HG03521 (cell line): Measurements from ENCODE around the gene PTPRD.
"Not testable (repeated sequence)": the region's sequence is repeated elsewhere in the genome, so short reads cannot be mapped to it uniquely, and the experiment has no call there.

ENCODE experiments used
- ATAC-seq: cut with Tn5 transposase; IDR thresholded peaks from one replicate; pipeline ENCODE4 v1.9.1; 2021; ENCODE audit warnings: mild to moderate bottlenecking, moderate library complexity; ENCODE audit not compliant: unreplicated experiment

Gene PTPRD

DNA sequence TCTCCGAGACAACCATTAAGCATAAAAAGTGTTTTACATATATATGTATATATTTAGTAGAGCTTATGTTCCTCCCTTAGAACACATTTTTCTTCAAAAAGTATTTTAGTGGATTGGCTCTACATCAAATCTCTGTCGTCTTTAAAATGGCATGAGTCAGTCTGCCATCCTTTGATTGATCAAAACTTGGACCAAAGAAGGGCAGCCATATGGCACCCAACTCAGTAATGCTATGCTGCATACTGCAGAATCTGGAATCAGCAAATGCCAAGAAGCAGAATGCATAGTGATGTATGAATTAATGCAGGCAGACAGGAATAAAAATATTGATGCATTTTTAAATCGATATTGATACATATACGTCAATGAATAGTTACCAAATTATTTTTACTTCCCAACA lies 1074.4 kb downstream of the PTPRD start:
- no peak for ATAC-seq

DNA sequence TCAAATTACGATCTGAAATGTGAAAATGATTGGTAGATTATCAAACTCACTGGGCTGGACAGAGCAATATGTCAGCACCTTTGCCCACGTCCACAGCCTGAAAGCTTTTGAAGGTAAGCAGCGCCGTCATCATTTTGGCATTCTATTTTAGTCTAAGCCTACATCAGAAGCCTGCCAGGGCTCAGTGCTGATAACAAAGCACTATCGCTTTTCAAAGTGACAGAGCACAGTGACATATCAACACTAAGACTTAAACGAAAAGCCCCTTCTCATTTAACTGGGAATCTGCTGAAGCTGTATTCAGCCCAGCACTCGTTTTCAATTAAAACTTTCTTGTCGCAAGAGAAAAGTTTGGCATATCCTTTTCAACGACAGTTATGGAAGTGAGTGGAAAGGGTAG lies 1076.3 kb downstream of the PTPRD start:
- ATAC-seq: no peak

DNA sequence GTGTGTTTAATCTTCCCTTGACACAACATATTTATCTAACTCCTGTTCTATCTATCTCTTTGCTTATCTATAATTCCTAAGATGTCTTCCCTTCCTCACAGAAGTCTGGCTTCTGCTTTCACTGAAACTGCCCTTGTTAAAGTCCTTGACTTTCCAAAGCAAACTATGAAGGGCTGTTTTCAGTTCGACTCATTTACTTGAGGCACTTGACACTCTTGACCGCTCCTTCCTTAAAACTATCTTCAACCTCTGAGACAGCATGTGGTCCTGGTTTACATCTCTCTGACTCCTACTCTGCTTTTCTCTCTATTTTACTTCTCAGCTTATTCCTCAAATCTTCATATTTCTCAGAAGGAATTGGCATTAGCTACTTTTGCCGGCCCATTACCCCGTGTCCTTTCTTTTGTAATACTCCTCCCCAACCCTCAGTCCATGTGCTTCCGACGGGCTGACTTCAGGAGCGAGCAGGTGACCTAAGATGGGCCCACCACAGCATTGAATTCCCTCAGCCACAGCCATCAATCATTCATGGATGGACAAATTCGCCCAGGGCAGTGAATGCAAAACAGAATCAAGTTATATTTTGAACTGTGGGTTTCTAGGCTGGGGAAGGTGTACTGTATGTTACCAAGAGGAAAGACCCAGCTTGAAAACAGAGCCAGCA lies 1089.2 kb downstream of the PTPRD start:
- ATAC-seq: no peak

DNA sequence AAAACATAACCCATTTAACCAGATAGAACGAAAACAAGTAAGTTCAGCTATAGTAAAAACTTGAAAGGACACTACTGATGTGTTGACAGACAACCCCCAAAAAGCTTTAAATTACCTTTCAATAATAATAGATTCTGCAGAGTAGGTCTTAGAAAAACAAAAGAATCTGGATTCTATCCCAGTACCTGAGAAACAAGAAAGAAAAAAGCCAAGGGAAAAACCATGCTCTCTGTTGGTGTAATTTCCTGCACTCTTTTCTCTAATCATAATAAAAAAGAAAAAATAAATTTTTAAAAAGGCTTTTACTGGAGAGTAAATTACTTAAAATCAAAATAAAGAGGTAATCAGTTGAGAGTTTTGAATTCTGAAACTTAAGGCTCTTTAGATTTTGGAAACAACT lies 1090.4 kb downstream of the PTPRD start:
- ATAC-seq: no peak

DNA sequence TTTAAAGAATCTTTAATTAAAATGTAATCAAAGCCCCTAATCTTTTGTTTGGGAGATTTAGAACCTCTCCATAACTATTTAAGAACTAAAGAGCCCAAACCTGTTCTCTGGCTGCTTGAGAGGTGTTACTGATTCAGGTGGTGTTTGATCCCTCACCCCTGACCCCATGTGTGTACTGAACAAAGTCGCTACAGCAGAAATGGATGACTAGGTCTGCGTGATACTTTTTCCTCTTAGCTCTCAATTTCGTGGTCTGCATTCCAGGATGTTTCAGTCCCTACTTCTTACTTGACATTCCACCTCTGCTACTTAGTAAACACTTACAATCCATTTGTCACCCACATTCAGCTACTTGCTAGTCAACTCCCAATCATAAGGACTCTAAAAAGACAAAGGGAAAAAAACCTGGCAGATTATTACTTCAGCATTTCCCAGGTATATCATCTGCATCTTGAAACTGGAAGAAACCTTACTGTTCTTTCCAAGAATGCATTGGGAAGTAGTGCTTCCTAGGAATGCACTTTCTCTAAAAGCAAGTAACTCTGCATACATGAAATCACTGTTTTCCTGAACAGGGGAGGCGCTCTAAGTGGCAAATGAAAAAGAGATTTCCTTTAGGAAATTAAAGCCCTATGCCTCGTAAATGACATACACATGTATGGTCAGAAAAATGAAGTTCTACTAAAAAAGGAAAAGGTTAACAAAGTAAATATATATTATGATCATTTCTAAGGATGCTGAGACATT lies 1091.6 kb downstream of the PTPRD start:
- ATAC-seq: no peak

DNA sequence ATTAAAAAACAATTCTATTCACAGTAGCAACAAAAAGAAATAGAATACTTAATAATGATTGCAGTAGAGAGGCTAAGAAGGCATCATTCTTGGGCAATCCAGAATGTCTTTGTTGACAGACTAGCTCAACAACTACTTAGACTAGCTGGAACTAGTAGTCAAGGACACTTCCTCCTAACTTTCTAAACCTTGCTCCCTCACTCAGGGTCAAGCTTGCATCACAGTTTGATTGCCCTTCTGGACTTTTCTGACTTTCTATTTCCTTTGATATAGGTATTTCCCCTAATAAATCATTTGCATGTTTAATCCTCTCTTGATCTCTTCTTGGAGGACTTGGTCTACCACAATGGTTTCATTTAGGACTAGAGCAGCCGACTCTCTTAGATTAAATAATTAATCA lies 1107.9 kb downstream of the PTPRD start:
- ATAC-seq: no peak

DNA sequence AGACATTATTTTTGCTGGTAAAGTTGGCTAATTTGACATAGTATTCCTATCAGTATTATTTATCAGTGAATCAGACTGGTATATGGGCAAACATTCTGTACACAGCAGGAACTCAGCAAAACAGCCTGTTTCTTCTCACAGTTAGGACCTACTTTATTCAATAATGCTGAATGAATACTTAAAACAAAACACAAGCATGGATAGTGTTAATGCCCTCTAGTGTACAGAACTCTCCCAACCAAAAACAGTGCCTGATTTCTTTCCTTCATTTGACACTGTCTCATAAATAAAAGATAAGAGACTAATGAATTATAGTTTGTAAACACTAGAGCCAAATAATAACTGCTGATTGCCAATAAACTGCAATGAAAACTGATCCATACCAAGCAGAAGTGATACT lies 1113.3 kb downstream of the PTPRD start:
- ATAC-seq: no peak

DNA sequence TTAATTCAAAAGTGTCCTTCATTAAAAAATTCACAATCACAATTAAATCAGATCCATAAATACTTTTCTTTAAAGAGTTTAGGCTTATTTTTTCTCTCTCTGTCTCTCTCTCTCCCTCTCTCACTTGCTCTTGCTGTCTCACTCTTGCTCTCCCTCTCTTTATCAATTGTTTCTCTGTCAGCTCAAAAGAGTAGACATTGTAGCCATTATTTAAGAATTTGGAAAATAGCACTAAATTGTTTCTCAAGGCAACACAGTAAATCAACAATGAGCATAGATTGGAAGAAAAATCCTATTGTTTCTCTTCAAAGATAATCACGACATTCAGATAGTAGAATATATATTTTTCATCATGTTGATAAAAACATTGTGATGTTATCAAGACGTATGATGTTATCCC lies 1114.0 kb downstream of the PTPRD start:
- no peak for ATAC-seq

DNA sequence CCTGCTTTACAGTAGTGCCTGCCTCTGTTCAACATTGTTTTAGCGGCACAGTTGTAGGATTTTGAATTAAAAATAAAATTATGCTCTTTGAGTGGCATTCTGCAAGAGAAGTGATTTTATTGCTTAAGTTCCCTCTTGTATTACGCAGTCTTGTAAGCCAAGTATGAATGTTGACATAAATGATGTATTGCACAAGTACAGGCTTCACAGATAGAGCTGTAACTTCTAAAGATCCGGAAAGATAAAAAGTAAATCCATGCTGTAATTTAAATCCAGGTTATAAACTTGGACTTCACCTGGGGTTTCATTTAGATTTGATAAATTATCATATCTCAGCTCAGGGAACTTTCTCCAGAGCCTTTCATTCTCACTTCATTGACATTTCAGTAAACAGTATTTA lies 1114.7 kb downstream of the PTPRD start:
- no peak for ATAC-seq

DNA sequence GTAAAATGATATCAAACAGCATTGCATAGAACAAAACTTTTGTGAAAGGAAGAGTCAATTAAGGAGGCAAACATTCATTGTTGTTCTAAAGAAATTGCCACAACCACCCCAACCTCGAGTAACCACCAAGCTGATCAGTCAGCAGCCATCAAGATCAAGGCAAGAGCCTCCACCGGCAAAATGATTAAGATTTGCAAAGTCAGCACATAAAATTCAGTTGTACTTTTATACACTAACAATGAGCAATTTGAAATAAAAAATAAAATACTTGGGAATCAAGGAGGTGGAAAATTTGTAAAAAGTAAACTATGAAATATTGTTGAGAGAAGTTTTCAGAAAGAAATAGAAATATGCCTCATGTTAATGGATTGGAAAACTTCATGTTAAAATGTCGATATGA lies 1118.5 kb downstream of the PTPRD start:
- no peak for ATAC-seq

DNA sequence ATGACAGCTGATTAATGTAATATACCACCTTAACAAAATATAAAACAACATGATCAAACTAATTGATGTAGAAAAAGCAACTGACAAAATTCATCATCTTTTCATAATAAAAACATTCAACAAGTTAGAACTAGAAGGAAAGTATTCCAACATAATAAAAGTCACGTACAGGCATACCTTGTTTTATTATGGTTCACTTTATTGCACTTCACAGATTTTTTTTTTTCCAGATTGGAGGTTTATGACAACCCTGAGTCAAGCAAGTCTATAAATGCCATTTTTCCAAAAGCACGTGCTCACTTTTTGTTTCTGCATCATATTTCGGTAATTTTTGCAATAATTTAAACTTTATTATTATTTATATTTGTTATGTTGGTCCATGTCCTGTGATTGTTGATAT lies 1120.3 kb downstream of the PTPRD start:
- ATAC-seq: no peak

DNA sequence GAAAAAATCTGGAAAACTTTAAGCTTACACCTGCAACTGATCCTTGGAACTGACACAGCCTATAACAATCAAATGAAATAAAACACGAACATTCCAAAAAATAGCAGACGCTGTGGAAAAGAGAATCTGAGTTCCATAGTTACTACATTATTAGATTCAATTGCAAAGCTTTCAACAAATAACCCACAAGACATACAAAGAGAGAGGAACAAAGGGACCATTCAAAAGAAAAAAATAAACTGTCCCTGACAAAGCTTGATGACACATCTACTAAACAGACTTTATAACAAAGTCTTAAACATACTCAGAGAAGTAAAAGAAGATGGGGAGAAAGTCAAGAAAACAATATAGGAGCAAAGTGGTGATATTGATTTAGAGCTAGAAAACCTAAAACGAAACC lies 1123.6 kb downstream of the PTPRD start:
- no peak for ATAC-seq

DNA sequence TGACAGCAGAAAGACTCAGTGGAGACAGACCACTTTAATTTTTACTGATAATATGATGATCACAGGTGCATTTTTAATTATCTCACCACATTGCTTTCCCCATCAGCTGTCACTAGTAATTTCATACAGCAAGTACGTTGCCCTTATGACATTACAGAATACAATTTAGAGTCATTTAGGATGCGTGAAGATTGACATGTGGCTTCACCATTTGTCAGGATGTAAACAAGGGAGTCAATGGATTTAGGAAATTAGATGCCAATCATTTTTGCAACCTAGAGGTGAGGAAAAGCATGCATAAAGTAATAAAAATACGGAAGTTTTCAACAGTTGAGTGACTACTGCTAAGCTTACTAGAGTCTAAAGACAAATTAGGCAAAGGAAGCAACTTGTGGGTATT lies 1129.6 kb downstream of the PTPRD start:
- ATAC-seq: no peak

DNA sequence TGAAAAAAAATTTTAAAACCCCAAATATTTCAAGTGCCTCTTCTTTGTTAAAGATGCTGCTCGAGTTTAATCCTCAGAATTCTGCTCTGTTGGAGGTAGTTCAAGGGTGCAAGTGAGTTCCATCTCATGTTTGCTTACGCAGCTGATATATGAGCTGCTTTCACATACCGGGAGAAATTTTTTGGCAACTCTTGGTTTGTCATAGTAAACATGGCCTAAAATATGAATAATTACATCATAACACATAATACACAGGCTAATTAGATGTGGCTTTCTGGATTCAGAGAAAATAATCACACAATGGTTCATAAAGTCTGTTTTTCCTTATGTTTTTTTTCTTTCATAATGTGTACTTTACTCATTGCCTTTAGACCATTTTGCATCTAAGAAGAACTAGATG lies 1134.1 kb downstream of the PTPRD start:
- ATAC-seq: no peak

DNA sequence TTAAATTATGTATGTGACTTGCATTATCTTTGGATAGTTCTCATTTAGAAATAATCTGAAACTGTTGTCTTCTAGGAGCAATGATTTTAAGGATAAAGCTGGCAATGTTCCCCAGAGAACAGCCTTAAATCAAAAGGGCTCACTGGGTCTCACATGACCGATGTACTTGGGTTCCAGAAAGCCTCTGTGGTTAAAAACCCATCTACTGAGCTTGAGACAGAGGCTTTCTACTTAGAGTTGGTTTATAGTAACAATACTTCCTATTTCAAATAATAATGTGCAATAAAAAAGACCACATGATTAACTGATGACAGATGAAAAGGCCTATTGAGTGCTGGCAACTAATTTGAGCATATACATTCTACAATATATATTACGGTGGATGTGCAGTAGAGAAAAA lies 1143.5 kb downstream of the PTPRD start:
- no peak for ATAC-seq

DNA sequence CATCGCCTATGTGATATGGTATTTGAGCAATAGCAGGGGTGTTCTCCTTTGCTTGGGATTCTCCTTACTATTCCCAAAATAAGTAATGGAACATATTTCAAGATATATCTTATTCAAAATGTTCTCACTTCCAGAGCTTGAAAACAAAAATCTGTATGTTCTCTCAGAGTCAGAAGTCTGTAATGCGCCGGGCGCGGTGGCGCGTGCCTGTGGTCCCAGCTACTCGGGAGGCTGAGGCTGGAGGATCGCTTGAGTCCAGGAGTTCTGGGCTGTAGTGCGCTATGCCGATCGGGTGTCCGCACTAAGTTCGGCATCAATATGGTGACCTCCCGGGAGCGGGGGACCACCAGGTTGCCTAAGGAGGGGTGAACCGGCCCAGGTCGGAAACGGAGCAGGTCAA lies 1170.9 kb downstream of the PTPRD start:
- not testable (repeated sequence) for ATAC-seq

DNA sequence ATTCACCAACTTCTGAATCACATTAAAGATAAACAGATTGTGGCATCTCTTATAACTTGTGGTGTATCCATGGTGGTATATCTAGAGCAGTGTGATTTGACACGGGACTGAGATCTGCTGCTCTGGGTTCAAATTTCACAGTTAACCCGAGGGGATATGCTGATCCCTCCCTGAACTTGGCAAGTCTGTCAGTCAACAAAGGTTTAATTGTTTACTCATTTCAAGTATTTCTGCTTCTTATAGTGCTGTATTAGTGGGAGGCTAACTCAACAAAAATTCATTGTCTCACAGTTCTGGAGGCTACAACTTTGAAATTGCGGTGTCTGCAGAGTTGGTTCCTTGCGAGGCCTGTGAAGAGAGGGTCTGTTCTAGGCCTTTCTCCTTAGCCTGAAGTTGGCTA lies 1175.2 kb downstream of the PTPRD start:
- no peak for ATAC-seq

DNA sequence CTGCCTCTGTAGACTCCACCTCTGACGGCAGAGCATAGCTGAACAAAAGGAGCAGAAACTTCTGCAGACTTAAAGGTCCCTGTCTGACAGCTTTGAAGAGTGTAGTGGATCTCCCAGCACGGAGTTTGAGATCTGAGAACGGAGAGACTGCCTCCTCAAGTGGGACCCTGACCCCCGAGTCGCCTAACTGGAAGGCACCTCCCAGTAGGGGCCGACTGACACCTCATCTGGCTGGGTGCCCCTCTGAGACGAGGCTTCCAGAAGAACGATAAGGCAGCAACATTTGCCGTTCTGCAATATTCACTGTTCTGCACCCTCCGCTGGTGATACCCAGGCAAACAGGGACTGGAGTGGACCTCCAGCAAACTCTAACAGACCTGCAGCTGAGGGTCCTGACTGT lies 1186.3 kb downstream of the PTPRD start:
- not testable (repeated sequence) for ATAC-seq

DNA sequence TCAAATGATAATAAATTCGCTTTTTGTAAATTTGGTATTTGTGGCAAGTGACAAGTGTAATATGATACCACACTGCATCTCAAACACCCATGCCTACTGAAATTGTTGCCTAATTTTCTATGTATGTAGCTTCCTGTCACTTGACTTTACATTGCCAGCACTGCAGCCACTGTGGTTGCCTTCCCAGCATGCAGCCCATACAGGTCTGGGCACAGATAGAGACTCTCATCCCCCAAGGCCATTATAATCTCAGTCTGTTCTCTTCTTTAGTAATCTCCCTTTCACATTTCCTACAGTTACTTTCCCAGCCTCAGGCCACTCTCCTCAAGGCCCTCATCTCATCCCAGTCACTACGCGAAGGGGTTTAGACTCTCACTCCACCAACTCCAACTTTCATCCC lies 1200.6 kb downstream of the PTPRD start:
- ATAC-seq: no peak

DNA sequence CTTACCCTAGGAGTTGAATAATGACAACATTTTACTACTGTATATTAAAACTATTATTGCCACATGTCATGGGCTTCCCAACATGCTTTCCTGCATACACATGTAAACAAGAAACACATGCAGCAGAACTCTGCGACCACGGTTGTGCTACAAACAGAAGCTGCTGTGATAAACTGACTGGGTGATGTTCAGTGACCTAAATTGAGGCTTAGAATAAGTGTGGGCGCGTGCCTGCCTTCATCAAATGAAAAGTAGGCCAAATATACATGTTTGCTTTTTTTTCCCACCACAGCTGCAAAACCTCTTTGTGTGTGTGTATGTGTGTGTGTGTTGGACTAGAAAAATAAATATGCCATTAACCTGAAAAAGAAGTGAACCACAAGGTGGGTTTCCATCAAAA lies 1202.1 kb downstream of the PTPRD start:
- no peak for ATAC-seq

DNA sequence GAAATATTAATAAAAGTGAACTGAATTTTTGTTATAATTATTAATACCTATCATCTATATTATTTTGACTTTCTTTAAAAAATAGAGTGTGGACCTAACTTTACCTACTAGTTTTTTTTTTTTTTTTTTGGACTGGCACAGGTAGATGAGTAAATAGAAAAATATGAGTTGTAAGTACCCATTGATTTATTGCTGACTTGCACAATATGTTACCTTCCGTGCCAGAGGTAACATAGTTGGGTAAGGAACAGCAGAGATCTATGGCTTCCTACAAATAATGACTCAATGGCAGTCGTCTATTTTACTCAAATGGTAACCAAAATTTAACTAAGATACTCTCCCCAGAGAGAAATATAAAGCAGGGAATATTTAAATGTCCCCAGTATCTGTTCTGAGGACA lies 1212.8 kb downstream of the PTPRD start:
- ATAC-seq: no peak

DNA sequence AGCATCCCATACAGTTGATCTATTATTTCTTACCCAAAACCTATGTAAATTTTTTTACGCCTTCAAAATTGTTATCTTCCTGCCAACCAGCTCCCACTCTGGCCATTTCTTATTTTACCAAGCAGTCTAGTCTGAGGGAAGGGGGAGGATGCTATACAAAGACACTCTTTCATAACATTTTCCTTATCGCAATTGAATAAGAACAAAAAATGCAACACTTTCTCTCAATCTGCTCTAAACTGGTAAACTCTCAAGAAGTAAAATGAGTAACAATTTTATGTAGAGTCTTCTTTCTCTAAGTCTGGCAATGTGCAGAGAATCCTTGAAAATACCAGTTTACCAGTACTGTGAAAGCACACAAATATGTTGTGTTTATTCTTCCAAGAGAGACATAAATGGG lies 1216.3 kb downstream of the PTPRD start:
- no peak for ATAC-seq

DNA sequence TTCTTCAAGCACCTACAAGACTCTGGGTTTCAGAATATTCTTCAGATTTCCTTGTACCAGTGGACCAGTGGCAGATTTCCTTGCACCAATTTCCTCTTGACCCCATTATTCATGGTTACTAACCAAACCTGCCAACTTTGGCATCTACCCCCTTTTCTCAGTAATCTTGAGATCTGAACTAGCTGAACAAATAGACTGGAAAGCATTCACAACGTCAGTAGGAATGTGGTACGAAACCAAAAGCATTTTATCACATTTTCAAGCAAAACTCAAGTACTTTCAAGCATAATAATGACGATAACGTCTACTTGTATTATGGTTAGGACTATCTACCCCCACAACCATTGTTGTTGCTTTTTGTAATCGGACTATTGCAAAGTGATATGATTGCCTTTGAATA lies 1217.3 kb downstream of the PTPRD start:
- ATAC-seq: no peak
